GM04504 (cell line): ENCODE measurements around the gene STARD10.
A peak's percentile ranks its signal among the peaks of the same experiment; 100 is the strongest.

Experiments
- DNase-seq: peaks from one replicate; pipeline ENCODE4 v3.0.0-alpha.2; 2012; ENCODE audit warnings: low read depth

Gene STARD10

GRCh38 chr11:72780296-72781062, 13.4 kb downstream of the STARD10 start:
- no peak for DNase-seq

GRCh38 chr11:72779495-72780128, 14.2 kb downstream of the STARD10 start:
- no peak for DNase-seq

GRCh38 chr11:72778535-72779494, 15.0 kb downstream of the STARD10 start:
- DNase-seq, result no peak

- DNase-seq, result no peak
These were observed 16.0 kb downstream of the STARD10 start for GRCh38 chr11:72777755-72778278.

GRCh38 chr11:72776844-72777754, 16.7 kb downstream of the STARD10 start:
- no peak for DNase-seq

GRCh38 chr11:72776117-72776843, 17.6 kb downstream of the STARD10 start:
- no peak for DNase-seq

- no peak for DNase-seq
These were observed 18.3 kb downstream of the STARD10 start for GRCh38 chr11:72775288-72776110.

GRCh38 chr11:72774499-72774898, 19.3 kb downstream of the STARD10 start:
- DNase-seq, result no peak

- DNase-seq, result no peak
These were observed 20.2 kb downstream of the STARD10 start for GRCh38 chr11:72773696-72774095.

GRCh38 chr11:72773291-72773690, 20.6 kb downstream of the STARD10 start:
- DNase-seq, result peak; percentile 70

- no peak for DNase-seq
These were observed 21.8 kb downstream of the STARD10 start for GRCh38 chr11:72772059-72772458.

- DNase-seq, result no peak
These were observed 22.3 kb downstream of the STARD10 start for GRCh38 chr11:72771507-72771906.

GRCh38 chr11:72770799-72771198, 23.0 kb downstream of the STARD10 start:
- no peak for DNase-seq

- no peak for DNase-seq
These were observed 24.2 kb downstream of the STARD10 start for GRCh38 chr11:72769680-72770079.

- DNase-seq, result no peak
These were observed 25.3 kb downstream of the STARD10 start for GRCh38 chr11:72768581-72768980.

GRCh38 chr11:72767203-72768062, 26.4 kb downstream of the STARD10 start:
- no peak for DNase-seq

- no peak for DNase-seq
These were observed 27.5 kb downstream of the STARD10 start for GRCh38 chr11:72766152-72766902.

- no peak for DNase-seq
These were observed 29.3 kb downstream of the STARD10 start for GRCh38 chr11:72764503-72764902.
